GM06990 (cell line): ENCODE measurements around the gene PNLIPRP3.
A peak's percentile ranks its signal among the peaks of the same experiment; 100 is the strongest.

Experiments
- DNase-seq: peaks from one replicate; pipeline ENCODE4 v3.0.0-alpha.2; 2011; ENCODE audit not compliant: insufficient read length; ENCODE audit errors: extremely low read depth
- H3K27me3 ChIP-seq: replicated peaks from 2 replicates; pipeline ENCODE4 v1.6.0; 2011; ENCODE audit warnings: low read length; ENCODE audit not compliant: control insufficient read depth, insufficient read depth
- H3K36me3 ChIP-seq: 2 replicates; pipeline ENCODE4 v1.5.1; 2011; ENCODE audit warnings: low read length; ENCODE audit not compliant: control insufficient read depth, insufficient read depth
- H3K4me3 ChIP-seq: replicated peaks from 2 replicates; pipeline ENCODE4 v1.5.1; 2011; ENCODE audit warnings: low read depth, mild to moderate bottlenecking, control low read depth, low read length
- TF ChIP-seq, protein P1 (sequence below): IDR thresholded peaks from 2 replicates; pipeline ENCODE4 v1.5.1; 2011; ENCODE audit warnings: low read length, control low read depth, mild to moderate bottlenecking, inconsistent platforms; ENCODE audit not compliant: insufficient read depth, poor library complexity, severe bottlenecking

The PNLIPRP3 gene

DNA sequence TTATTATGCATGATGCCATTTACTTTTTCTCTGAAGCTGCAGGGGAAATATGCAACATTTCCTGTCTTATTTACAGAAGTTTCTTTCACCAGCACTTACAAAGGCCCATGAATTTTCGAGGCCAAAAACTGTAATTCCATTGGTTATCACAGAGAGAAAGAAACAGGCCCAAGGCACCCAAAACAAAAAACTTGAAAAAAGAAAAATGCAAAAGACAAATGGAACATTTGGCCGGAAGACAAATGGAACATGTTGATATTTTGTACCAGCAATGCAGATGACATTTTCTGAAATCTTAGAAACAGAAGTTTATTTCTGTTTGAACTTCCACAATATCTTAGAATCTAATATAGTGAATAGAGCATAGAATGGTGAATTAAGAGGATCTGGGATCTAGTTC lies 61.8 kb downstream of the PNLIPRP3 start:
- no peaks in the 10 kb centered on the region for H3K36me3 ChIP-seq
- H3K27me3 ChIP-seq: no peaks in the 10 kb centered on the region
- no peak for DNase-seq
- TF ChIP-seq, protein P1, sequence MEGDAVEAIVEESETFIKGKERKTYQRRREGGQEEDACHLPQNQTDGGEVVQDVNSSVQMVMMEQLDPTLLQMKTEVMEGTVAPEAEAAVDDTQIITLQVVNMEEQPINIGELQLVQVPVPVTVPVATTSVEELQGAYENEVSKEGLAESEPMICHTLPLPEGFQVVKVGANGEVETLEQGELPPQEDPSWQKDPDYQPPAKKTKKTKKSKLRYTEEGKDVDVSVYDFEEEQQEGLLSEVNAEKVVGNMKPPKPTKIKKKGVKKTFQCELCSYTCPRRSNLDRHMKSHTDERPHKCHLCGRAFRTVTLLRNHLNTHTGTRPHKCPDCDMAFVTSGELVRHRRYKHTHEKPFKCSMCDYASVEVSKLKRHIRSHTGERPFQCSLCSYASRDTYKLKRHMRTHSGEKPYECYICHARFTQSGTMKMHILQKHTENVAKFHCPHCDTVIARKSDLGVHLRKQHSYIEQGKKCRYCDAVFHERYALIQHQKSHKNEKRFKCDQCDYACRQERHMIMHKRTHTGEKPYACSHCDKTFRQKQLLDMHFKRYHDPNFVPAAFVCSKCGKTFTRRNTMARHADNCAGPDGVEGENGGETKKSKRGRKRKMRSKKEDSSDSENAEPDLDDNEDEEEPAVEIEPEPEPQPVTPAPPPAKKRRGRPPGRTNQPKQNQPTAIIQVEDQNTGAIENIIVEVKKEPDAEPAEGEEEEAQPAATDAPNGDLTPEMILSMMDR: no peak
- no peak overlapping the region for H3K4me3 ChIP-seq

- Histone ChIP-seq H3K4me3 (no peak overlapping the region), H3K27me3 (no peaks in the 10 kb centered on the region), H3K36me3 (no peaks in the 10 kb centered on the region)
- DNase-seq: no peak
- TF ChIP-seq, protein P1: peak; percentile 58
These were observed 62.5 kb downstream of the PNLIPRP3 start for GRCh38 chr10:116490028-116490662.

DNA sequence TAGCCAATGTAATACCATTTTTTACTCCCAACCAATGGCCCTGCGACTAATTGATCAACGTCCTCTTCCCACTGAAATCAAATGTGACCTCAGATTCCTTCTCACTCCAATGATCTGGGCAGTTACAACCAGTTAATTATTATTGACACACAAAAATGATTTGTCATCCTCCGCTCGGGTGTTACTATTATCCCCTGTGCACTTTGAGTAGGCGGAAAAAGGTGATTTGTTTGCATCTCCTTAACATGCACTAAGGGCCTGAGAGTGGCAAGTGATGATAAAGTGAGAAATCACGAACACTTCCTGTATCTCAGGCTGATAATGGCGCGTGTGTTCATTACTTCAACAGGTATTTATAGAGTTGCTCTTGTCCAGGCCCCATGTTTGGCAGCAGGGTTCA lies 77.1 kb downstream of the PNLIPRP3 start:
- Histone ChIP-seq H3K36me3 (no peaks in the 10 kb centered on the region), H3K4me3 (no peak overlapping the region), H3K27me3 (no peaks in the 10 kb centered on the region)
- no peak for DNase-seq
- TF ChIP-seq, protein P1: no peak

GRCh38 chr10:116510565-116510964 lies 82.9 kb downstream of the PNLIPRP3 start:
- H3K4me3 ChIP-seq: no peak overlapping the region
- TF ChIP-seq, protein P1: no peak
- no peaks in the 10 kb centered on the region for H3K36me3 ChIP-seq
- no peak for DNase-seq
- no peaks in the 10 kb centered on the region for H3K27me3 ChIP-seq

DNA sequence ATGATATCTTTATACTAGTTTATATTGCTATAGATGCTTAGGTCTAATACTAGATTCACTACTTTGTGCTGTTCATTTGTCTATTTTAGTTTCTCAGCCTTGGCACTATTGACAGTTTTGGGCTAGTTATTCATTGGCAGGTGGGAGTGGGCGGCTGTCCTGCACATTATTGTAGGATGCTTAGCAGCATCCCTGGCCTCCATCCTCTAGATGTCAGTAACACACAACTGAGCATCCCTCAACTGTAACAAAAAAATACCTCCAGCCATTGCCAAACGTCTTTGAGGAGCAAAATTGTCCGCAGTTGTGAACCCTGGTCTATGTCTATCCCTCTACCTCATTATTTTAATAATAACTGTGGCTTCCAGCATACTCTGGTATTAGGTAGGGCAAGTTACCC lies 83.7 kb downstream of the PNLIPRP3 start:
- DNase-seq: no peak
- TF ChIP-seq, protein P1: no peak
- Histone ChIP-seq H3K36me3 (no peaks in the 10 kb centered on the region), H3K27me3 (no peaks in the 10 kb centered on the region), H3K4me3 (no peak overlapping the region)
